OCI-LY7 (cell line): Measurements from ENCODE around the gene ACP7. TPM values are rescaled to one million over a fixed set of nuclear protein-coding genes. Genes with fewer than 3 reads are reported as not detected.
"Not testable (repeated sequence)": the region's sequence is repeated elsewhere in the genome, so short reads cannot be mapped to it uniquely, and the experiment has no call there.

ENCODE experiments used
- BruUV-seq: library from RNA; stranded (reverse); fragments of 400-500 nt; replicated peaks from 2 replicates; lab custom pipeline; 2021; lab: Mats Ljungman, UMichigan
- CTCF ChIA-PET: fragments of 300-600 bp; sonication (Branson Sonifier 250); formaldehyde crosslinking; loops from one replicate; lab custom pipeline; 2022; ENCODE audit warnings: antibody characterized with exemption; ENCODE audit not compliant: unreplicated experiment; lab: Charles Lee
- POLR2A ChIA-PET: fragments of 300-600 bp; sonication (Branson Sonifier 250); formaldehyde crosslinking; loops from one replicate; lab custom pipeline; 2022; ENCODE audit warnings: antibody characterized with exemption; lab: Charles Lee
- DNase-seq: peaks from one replicate; pipeline ENCODE4 v3.0.0-alpha.2; 2015; ENCODE audit warnings: low spot score
- H2AFZ ChIP-seq: fragments of 200-600 bp; sonication (generic), shearing (Covaris generic); 2 replicates; pipeline ENCODE4 v1.6.1; 2014; ENCODE audit warnings: mild to moderate bottlenecking, antibody characterized with exemption, low read length, moderate library complexity
- H3K27ac ChIP-seq: fragments of 200-600 bp; sonication (generic); 2 replicates; pipeline ENCODE4 v1.5.1; 2014; ENCODE audit warnings: mixed run types, low read depth, mild to moderate bottlenecking, moderate library complexity, low read length, inconsistent platforms; ENCODE audit not compliant: poor library complexity, severe bottlenecking
- H3K36me3 ChIP-seq: fragments of 200-600 bp; sonication (generic); 2 replicates; pipeline ENCODE4 v1.6.1; 2014; ENCODE audit warnings: mild to moderate bottlenecking, antibody characterized with exemption, low read length, moderate library complexity, mixed read lengths; ENCODE audit not compliant: insufficient read depth
- H3K4me1 ChIP-seq: fragments of 200-600 bp; sonication (generic); 2 replicates; pipeline ENCODE4 v1.5.1; 2014; ENCODE audit warnings: mild to moderate bottlenecking, low read length; ENCODE audit not compliant: insufficient read depth, poor library complexity, severe bottlenecking
- H3K4me2 ChIP-seq: fragments of 200-600 bp; sonication (generic); 2 replicates; pipeline ENCODE4 v1.6.1; 2014; ENCODE audit warnings: mild to moderate bottlenecking, low read length
- H3K4me3 ChIP-seq: fragments of 200-600 bp; sonication (generic); 2 replicates; pipeline ENCODE4 v1.5.1; 2014; ENCODE audit warnings: mild to moderate bottlenecking, low read depth, low read length; ENCODE audit not compliant: poor library complexity, severe bottlenecking
- H3K79me2 ChIP-seq: fragments of 200-600 bp; sonication (generic); 2 replicates; pipeline ENCODE4 v1.6.1; 2016; ENCODE audit warnings: low read depth, mild to moderate bottlenecking, low read length, moderate library complexity, mixed read lengths; ENCODE audit not compliant: insufficient read depth
- H3K9me2 ChIP-seq: fragments of 200-600 bp; sonication (generic); 2 replicates; pipeline ENCODE4 v1.6.1; 2016; ENCODE audit warnings: mild to moderate bottlenecking, low read length, mixed read lengths; ENCODE audit not compliant: insufficient read depth
- H3K9me3 ChIP-seq: fragments of 200-600 bp; sonication (generic); 2 replicates; pipeline ENCODE4 v1.6.1; 2014; ENCODE audit warnings: mild to moderate bottlenecking, mixed run types, low read length, mixed read lengths
- H4K20me1 ChIP-seq: fragments of 200-600 bp; sonication (generic); 2 replicates; pipeline ENCODE4 v1.6.1; 2014; ENCODE audit warnings: mild to moderate bottlenecking, antibody characterized with exemption, low read length, moderate library complexity, mixed read lengths; ENCODE audit not compliant: insufficient read depth
- CTCF ChIP-seq: fragments of 200-600 bp; sonication (generic); conservative IDR thresholded peaks from 2 replicates; pipeline ENCODE4 v1.5.1; 2014; ENCODE audit warnings: mild to moderate bottlenecking, antibody characterized with exemption, low read length, moderate library complexity, mixed read lengths
- EZH2phosphoT487 ChIP-seq: fragments of 200-600 bp; sonication (generic); IDR thresholded peaks from 2 replicates; pipeline ENCODE4 v1.6.1; 2018; ENCODE audit warnings: low read depth, borderline replicate concordance, mild to moderate bottlenecking, mixed run types, antibody characterized with exemption, low read length, moderate library complexity, mixed read lengths
- intact Hi-C: fragments of 100-400 bp; cut with micrococcal nuclease; formaldehyde crosslinking; loops from one replicate; pipeline ENCODE4 v1.10.0; 2022; ENCODE audit not compliant: unreplicated experiment
- total RNA-seq, 2 experiments: library from RNA; depleted of rRNA in 1 of 2; stranded (reverse); fragments of >200 nt in 1 of 2; shearing (Covaris generic) in 1 of 2; gene quantifications; 2 replicates each; pipeline ENCODE4 v1.2.3, GENCODE V29; 2014 to 2022

The ACP7 gene
- total RNA-seq, 2 experiments from 2014 or later = not detected

- intact Hi-C loops = no loop called here
- H3K27ac ChIP-seq = no peak overlapping the region
- no peak overlapping the region for H3K4me2 ChIP-seq
- no peak overlapping the region for H3K4me3 ChIP-seq
- no peaks in the 10 kb centered on the region for H3K4me1 ChIP-seq
- no peaks in the 10 kb centered on the region for H3K9me2 ChIP-seq
- H3K36me3 ChIP-seq = no peaks in the 10 kb centered on the region
- no peak for TF ChIP-seq CTCF
- H4K20me1 ChIP-seq = 0 out of 2 replicates have a peak, but pooled peaks cover 10% of the 10 kb centered on the region
- no peaks in the 10 kb centered on the region for H3K9me3 ChIP-seq
- DNase-seq = no peak
- CTCF ChIA-PET = interaction anchor here (0.6 kb wide), 1 partner anchor 20 kb away, joined by 10 read pairs; no protein-coding TSS in a partner anchor
- no peak overlapping the region for H2AFZ ChIP-seq
- H3K79me2 ChIP-seq = no peaks in the 10 kb centered on the region
- POLR2A ChIA-PET = no interaction called here
- no TSS peak for BruUV-seq
Observed at GRCh38 chr19:39140594-39140993, 56.4 kb downstream of the ACP7 start.

- ChIA-PET CTCF (no interaction called here), POLR2A (no interaction called here)
- no peak for DNase-seq
- Histone ChIP-seq H3K4me2 (no peak overlapping the region), H4K20me1 (0 out of 2 replicates have a peak, but pooled peaks cover 10% of the 10 kb centered on the region), H3K27ac (no peak overlapping the region), H3K4me3 (no peak overlapping the region), H2AFZ (no peak overlapping the region), H3K4me1 (no peaks in the 10 kb centered on the region), H3K36me3 (no peaks in the 10 kb centered on the region), H3K79me2 (peaks cover 4% of the 10 kb centered on the region; the same call in 1 of the 2 replicates), H3K9me2 (no peaks in the 10 kb centered on the region), H3K9me3 (no peaks in the 10 kb centered on the region)
- BruUV-seq = no TSS peak
- intact Hi-C loops = no loop called here
- TF ChIP-seq EZH2phosphoT487 = no peak
- TF ChIP-seq CTCF = no peak
Observed at GRCh38 chr19:39141929-39142328, 57.8 kb downstream of the ACP7 start.

GRCh38 chr19:39142630-39143029, 58.5 kb downstream of the ACP7 start:
- H4K20me1 ChIP-seq = 0 out of 2 replicates have a peak, but pooled peaks cover 10% of the 10 kb centered on the region
- CTCF ChIA-PET = no interaction called here

GRCh38 chr19:39143757-39144289, 59.7 kb downstream of the ACP7 start:
- intact Hi-C loops, H3K27ac ChIP-seq, DNase-seq, H4K20me1 ChIP-seq, H3K4me3 ChIP-seq, POLR2A ChIA-PET, BruUV-seq, H3K4me1 ChIP-seq, H3K9me3 ChIP-seq, H3K9me2 ChIP-seq, H2AFZ ChIP-seq, H3K4me2 ChIP-seq, H3K36me3 ChIP-seq, CTCF ChIA-PET, H3K79me2 ChIP-seq: not testable (repeated sequence)

More at GRCh38 chr19:39142630-39143029, 58.5 kb downstream of the ACP7 start:
- TF ChIP-seq EZH2phosphoT487 (no peak), CTCF (no peak)
- BruUV-seq = no TSS peak
- H3K27ac ChIP-seq = no peak overlapping the region
- H3K4me1 ChIP-seq = no peaks in the 10 kb centered on the region
- no peak overlapping the region for H2AFZ ChIP-seq
- H3K36me3 ChIP-seq = no peaks in the 10 kb centered on the region
- H3K9me2 ChIP-seq = no peaks in the 10 kb centered on the region
- no peak overlapping the region for H3K4me2 ChIP-seq
- H3K79me2 ChIP-seq = peaks cover 4% of the 10 kb centered on the region; the same call in 1 of the 2 replicates
- H3K4me3 ChIP-seq = no peak overlapping the region
- no peak for DNase-seq
- intact Hi-C loops = no loop called here
- no peaks in the 10 kb centered on the region for H3K9me3 ChIP-seq
- POLR2A ChIA-PET = no interaction called here
